GM19043 (cell line): Measurements from ENCODE around the gene GSTT2B.
"Not testable (repeated sequence)": the region's sequence is repeated elsewhere in the genome, so short reads cannot be mapped to it uniquely, and the experiment has no call there.

Source experiments
- ATAC-seq: cut with Tn5 transposase; IDR thresholded peaks from one replicate; pipeline ENCODE4 v1.9.1; 2021; ENCODE audit warnings: low read depth; ENCODE audit not compliant: unreplicated experiment

Gene GSTT2B

DNA sequence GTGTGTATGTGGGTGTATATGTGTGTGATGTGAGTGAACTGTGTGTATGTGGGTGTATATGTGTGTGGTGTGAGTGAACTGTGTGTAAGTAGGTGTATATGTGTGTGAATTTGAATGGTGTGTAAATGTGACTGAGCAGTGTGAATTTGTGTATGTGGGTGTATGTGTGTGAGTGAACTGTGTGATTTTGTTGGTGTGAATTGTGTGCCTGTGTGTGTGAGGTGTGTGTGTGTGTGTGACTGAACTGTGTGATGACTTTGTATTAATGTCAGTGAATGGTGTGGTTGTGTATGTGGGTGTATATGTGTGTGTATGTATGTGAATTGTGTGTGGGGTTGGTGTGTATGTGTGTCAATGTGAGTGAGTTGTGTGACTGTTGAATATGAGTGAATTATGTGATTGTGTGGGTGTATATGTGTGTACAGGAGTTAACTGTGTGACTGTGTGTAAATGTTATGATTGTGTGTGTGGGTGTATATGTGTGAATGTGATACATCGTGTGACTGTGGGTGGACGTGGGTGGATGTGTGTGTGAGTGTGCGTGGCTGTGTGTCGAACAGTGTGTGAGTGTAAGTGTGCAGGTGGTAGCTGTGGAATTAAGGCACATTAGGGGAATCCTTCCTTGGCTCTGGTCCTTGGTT lies 25.7 kb upstream of the GSTT2B start:
- not testable (repeated sequence) for ATAC-seq

DNA sequence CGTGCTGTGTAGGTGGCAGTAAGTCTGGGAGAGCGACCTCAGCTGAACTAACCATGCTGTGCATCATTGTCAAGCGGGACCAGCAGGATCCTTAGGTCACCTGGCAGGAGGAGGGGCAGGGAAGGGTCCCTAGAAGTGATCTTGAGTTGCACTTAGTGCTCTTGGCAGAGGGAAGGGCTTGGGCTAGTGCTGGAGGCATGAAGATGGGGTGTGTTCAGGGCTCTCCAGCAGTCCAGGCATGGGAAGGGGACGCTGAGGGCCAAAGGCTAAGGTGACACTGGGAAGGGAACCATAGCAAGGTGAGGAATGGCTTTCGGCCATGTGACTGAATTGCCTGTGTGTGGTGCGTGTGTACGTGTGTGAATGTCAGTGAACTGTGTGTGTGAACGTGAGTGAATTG lies 25.1 kb upstream of the GSTT2B start:
- not testable (repeated sequence) for ATAC-seq

DNA sequence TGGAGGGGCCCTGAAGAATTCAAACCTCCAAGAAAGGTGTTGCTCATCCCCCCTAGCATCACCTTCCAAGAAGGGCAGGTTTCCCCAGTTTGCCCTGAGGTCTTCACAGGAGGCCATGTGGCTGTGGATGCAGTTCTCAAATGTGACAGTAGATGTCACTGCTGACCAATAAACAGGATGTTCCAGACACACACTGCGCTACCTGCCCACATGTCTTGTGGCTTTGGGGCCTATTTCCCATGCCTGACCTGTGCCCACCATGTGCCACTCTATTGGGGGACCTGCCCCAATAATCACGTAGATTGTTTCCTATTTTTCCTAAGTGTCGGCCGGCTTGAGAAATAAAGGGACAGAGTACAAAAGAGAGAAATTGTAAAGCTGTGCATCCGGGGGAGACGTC lies 23.4 kb upstream of the GSTT2B start:
- ATAC-seq, result no peak

DNA sequence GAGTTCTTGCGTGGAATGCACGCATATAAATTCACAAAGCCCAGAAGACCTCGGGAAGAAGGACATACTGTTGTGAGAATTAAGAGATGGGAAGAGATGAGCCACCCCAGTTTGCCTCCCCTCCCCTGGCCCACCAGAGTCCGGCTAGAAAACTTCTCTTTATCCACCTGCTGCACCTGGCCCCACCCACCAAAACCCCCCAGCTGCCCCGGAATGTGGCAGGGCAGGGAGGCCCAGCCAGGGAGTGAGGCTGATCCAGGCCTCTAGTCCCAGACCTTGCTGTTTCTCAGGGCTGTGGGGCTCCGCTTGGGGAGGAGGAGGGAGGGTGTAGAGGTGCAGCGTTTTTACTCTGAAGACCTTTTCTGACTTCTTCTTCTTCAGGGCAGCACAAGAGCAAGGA lies 19.6 kb upstream of the GSTT2B start:
- ATAC-seq, result not testable (repeated sequence)

DNA sequence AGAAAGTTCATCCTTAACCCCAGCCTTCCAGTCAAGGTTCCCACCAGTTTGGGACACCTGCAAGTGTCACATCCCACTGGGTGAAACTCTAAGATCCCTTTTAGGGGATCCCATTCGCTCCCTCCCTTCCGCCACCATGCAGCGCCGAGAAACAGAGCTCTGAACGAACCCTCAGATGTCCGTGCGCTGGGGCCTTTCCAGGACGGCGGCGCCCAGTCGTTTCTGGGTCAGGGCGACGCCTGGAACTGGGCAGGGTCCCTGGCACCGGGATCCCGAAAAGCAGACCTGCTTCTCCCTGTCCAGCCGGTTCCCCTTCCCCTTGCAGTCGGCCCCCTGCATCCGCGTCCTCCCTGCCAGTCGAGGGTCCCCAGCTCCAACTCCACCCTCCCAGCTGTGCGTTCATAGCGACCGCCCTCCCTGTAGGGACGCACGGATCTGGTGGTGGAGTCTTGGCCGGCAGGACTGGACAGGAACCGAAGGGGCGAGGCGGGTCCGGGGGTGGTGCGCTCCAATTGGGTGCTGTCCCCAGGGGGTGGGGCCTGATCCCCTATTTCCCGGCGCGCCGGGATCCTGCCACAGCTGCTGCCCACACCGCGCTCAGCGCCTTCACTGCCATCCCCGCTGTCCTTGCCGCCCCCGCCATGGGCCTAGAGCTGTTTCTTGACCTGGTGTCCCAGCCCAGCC lies 18.7 kb upstream of the GSTT2B start, which contains the start of gene GSTT2:
TSS of gene GSTT2 (plus strand) at position 578 of the 684 bp plus-strand sequence.
- ATAC-seq, result not testable (repeated sequence)

DNA sequence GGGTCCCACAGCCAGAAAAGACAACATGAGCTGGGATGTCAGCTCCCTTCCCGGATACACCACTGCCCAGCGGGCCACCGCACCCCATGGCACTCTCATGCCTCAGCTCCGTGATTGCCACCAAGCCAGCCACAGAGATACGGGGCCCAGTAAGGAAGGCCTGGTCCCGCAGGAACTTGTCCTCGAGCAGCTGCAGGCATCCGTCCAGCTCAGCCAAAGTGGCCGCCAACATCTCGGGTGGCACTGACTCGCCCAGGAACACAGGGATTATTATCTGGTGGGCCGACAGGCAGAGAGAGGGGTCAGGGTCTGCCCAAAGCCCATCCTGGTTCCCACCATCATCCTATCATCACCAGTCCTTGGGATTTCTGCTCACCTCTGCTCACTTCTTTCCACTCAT lies 16.3 kb upstream of the GSTT2B start:
- not testable (repeated sequence) for ATAC-seq

DNA sequence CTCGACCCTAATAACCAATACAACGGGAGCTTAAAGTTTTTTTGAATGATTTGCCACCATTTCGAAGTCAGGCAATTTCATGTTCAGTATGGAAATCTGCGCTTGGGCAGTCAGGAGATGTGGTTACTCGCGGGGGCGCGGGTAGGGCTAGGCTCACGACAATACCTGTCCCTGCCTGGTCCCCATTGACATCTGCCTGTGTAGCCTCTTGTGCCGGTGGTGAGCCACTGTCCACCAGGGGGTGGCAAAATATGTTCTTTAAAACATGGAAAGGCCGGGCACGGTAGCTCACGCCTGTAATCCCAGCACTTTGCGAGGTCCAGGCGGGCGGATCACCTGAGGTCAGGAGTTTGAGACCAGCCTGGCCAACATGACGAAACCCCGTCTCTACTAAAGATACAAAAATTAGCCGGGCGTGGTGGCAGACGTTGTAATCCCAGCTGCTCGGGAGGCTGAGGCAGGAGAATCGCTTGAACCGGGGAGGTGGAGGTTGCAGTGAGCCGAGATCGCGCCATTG lies 13.9 kb upstream of the GSTT2B start:
- ATAC-seq, result not testable (repeated sequence)

DNA sequence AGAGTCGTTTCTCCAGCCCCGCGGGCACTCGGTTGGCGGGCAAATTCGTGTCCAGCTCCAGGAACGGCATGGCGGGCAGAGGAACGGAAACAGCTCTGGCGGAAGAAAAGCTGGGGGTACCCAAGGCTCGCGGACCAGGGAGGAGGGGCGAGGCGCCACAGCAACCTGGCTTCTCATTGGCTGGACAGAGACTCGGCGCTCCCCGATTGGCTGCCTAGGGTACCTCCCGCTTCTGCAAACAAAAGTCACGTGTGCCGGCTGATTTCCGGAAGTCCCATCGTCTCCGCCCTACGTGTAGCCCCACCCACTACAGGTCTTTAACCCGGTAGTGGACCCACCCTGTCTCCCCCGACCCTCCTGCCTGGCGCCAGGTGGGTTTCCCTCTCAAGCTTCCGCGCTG lies 13.3 kb upstream of the GSTT2B start, which contains the start of gene DDT:
TSS of gene DDT (minus strand) at position 97 of the 400 bp plus-strand sequence. CDS start at position 70, 27 bp downstream.
- peak; percentile 93 for ATAC-seq

DNA sequence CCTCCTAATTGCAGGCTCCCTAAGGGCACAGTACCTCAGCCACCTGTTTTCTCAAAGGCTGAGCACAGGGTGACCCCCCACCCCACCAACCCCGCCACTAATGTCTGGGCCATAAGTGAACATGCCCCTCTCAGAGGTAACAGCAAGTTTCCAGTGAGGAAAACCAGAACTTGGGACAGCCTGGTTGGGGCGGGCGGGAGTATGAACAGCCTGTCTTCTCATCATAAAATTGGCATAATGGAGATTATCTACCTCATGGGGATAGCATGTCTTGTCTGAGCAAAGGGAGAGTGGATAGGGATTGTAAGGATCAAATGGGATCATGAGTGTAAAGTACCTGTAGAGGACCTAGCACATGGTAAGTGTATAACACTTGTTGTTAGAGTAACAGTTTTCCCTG lies 10.9 kb upstream of the GSTT2B start:
- ATAC-seq, result not testable (repeated sequence)

DNA sequence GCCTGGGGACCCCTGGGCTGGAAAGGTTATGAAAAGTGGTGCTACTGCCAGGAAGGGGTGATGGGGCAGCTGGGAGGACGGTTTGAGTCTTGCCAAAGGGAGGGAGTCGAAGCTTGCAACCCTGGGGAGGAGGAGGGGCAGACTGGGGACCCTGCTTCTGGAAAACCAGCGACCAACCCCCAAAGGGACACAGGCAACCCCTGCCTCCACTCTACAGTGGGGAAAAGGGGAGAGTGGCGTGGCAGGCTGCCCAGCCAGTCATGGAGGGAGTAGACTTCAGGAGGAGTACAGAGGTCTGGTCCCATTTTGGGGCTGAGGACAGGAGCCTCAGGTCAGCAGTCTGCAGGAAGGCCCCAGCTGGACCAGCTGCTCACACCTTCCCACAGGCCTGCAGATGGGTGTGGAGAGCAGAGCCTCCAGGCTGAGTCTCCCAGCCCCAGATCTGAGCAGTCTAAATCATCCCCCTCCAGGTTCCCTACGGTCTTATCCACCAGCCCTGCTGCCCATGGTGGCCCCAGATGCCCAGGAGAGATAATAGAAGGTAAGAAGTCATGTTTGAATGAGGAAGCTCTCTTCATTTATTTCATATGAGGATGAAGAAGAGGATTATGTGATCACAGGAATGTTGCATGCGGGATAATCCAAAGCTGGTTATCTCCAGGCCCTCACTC lies 10.0 kb upstream of the GSTT2B start:
- ATAC-seq, result no peak

DNA sequence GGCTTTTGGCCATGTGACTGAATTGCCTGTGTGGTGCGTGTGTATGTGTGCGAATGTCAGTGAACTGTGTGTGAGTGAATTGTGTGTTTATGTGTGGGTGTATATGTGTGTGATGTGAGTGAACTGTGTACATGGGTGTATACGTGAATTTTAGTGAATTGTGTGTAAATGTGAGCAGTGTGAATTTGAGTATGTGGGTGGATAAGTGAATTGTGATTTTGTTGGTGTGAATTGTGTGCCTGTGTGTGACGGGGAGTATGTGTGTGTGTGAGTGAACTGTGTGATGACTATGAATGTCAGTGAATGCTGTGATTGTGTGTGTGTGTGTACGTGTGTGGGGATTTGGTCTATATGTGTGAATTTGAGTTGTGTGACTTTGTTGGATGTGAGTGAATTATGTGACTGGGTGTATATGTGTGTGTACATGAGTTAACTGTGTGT lies 9.2 kb upstream of the GSTT2B start:
- no peak for ATAC-seq

DNA sequence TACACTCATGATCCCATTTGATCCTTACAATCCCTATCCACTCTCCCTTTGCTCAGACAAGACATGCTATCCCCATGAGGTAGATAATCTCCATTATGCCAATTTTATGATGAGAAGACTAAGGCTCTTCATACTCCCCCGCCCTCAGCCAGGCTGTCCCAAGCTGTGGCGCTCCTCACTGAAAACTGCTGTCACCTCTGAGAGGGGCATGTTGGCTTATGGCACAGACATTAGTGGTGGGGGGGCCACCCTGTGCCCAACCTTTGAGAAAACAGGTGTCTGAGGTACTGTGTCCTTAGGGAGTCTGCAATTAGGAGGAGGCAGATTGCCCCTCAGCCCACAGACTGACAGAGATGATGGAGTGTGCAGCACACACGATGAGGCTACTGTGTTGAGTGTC lies 8.1 kb upstream of the GSTT2B start:
- no peak for ATAC-seq

DNA sequence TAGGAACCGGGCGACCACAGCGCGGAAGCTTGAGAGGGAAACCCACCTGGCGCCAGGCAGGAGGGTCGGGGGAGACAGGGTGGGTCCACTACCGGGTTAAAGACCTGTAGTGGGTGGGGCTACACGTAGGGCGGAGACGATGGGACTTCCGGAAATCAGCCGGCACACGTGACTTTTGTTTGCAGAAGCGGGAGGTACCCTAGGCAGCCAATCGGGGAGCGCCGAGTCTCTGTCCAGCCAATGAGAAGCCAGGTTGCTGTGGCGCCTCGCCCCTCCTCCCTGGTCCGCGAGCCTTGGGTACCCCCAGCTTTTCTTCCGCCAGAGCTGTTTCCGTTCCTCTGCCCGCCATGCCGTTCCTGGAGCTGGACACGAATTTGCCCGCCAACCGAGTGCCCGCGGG lies 5.6 kb upstream of the GSTT2B start, which contains the start of gene DDTL:
TSS of gene DDTL (plus strand) at position 321 of the 400 bp plus-strand sequence. CDS start at position 348, 27 bp downstream.
- ATAC-seq, result peak; percentile 94

DNA sequence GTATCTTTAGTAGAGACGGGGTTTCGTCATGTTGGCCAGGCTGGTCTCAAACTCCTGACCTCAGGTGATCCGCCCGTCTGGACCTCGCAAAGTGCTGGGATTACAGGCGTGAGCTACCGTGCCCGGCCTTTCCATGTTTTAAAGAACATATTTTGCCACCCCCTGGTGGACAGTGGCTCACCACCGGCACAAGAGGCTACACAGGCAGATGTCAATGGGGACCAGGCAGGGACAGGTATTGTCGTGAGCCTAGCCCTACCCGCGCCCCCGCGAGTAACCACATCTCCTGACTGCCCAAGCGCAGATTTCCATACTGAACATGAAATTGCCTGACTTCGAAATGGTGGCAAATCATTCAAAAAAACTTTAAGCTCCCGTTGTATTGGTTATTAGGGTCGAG lies 5.1 kb upstream of the GSTT2B start:
- not testable (repeated sequence) for ATAC-seq

DNA sequence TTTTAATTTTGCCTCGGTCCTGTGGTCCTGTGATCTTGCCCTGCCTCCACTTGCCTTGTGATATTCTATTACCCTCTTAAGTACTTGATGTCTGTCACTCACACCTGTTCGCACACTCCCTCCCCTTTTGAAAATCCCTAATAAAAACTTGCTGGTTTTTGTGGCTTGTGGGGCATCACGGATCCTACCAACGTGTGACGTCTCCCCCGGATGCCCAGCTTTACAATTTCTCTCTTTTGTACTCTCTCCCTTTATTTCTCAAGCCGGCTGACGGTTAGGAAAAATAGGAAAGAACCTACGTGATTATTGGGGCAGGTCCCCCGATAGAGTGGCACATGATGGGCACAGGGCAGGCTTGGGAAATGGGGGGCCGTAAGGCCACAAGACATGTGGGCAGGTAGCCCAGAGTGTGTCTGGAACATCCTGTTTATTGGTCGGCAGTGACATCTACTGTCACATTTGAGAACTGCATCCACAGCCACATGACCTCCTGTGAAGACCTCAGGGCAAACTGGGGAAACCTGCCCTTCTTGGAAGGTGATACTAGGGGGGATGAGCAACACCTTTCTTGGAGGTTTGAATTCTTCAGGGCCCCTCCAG lies 4.6 kb downstream of the GSTT2B start:
- not testable (repeated sequence) for ATAC-seq

DNA sequence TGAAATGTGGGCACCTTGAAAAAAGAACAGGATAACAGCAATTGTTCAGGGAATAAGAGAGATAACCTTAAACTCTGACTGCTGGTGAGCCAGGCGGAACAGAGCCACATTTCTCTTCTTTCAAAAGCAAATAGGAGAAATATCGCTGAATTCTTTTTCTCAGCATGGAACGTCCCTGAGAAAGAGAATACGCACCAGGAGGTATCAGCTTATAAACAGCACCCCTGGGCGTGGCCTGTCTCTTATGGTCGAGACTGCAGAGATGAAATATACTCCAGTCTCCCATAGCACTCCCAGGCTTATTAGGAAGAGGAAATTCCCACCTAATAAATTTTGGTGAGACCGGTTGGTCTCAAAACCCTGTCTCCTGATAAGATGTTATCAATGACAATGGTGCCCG lies 5.1 kb downstream of the GSTT2B start:
- ATAC-seq, result not testable (repeated sequence)

DNA sequence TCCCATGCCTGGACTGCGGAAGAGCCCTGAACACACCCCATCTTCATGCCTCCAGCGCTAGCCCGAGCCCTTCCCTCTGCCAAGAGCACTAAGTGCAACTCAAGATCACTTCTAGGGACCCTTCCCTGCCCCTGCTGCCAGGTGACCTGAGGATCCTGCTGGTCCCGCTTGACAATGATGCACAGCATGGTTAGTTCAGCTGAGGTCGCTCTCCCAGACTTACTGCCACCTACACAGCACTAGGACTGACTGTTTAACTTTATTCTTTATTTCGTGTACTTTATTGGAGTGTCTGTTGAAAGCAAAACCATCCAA lies 6.0 kb downstream of the GSTT2B start:
- not testable (repeated sequence) for ATAC-seq

DNA sequence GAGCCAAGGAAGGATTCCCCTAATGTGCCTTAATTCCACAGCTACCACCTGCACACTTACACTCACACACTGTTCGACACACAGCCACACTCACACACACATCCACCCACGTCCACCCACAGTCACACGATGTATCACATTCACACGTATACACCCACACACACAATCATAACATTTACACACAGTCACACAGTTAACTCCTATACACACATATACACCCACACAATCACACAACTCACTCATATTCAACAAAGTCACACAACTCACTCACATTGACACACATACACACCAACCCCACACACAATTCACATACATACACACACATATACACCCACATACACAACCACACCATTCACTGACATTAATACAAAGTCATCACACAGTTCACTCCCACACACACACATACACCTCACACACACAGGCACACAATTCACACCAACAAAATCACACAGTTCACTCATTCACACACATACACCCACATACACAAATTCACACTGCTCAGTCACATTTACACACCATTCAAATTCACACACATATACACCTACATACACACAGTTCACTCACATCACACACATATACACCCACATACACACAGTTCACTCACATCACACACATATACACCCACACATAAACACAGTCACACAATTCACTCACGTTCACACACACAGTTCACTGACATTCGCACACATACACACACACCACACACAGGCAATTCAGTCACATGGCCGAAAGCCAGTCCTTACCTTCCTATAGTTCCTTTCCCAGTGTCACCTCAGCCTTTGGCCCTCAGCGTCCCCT lies 6.6 kb downstream of the GSTT2B start:
- ATAC-seq, result not testable (repeated sequence)

DNA sequence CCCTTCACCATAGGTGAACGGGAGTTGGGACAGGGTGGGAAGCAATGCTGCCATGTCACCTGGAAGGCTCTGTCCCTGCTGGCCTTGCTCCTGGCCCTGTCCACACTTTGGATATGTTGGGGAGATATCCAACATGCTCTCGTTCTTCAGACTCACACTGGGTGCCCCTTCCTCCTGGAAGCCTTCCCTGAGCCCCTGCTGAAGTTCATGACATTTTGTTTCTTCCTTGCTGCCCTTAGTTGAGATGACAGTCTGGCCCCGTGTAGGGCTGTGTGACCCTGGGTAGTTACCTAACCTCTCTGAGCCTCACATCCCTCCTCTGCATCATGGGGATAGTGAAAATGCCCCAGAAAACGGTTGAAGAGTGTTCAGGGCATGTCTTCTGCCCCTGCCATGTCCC lies 7.5 kb downstream of the GSTT2B start:
- not testable (repeated sequence) for ATAC-seq

DNA sequence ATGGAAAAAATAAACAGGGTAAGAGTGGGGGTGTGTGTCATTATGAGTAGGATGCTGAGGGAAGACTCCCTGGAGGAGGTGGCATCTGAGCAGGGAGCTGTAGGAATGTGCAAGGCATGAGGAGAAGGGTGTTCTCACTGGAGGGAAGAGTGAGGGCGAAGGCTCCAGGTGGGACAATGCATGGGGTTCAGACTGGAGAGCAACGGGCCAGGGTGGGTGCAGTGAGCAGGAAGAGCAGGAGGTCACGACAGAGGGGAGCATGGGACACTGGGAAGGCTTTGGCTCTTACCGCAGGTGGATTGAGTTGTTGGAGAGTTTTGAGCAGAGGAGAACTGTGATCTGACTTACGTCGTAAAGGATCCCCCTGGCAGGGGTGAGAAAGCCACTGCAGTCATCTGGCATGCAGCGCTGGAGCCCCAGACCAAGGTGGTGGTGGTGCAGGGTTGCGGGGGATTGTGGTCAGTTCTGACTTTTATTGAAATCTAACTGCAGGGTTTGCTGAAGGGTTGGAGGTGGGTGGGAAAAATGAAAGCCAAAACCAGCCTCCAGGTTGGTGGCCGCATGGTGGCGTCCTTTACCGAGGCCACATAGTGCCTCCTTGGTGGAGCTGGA lies 8.1 kb downstream of the GSTT2B start:
- ATAC-seq, result not testable (repeated sequence)
